Esophagus squamous epithelium (tissue), 5 donors: ENCODE data around the gene OSGIN1. TPM values are rescaled to one million over a fixed set of nuclear protein-coding genes. Genes with fewer than 3 reads are reported as not detected.

Source experiments
- DNase-seq: peaks from one replicate; lab custom pipeline; 2025; lab: John Stamatoyannopoulos, UW
- H3K27ac ChIP-seq, 4 donors: fragments of 200-600 bp; sonication (generic); one replicate each; pipeline ENCODE4 v1.5.1; 2016 to 2019; ENCODE audit warnings: mild to moderate bottlenecking in 1 of 4
- H3K27me3 ChIP-seq, 4 donors: fragments of 200-600 bp; sonication (generic); 1 replicate in 3 of 4; 2 replicates in 1 of 4; pipeline versions ENCODE4 v1.5.1 to v1.6.0; 2017 to 2021; ENCODE audit warnings: antibody characterized with exemption in 1 of 4
- H3K36me3 ChIP-seq, 3 donors: fragments of 200-600 bp; sonication (generic); one replicate each; pipeline ENCODE4 v1.5.1; 2016 to 2019
- H3K4me1 ChIP-seq, 3 donors: fragments of 200-600 bp; sonication (generic); one replicate each; pipeline ENCODE4 v1.5.1; 2017 to 2019
- H3K4me3 ChIP-seq, 4 donors: fragments of 200-600 bp; sonication (generic); 1 replicate in 3 of 4; 2 replicates in 1 of 4; pipeline ENCODE4 v1.5.1; 2016 to 2019; ENCODE audit warnings: mild to moderate bottlenecking in 2 of 4, moderate library complexity in 1 of 4
- H3K9me3 ChIP-seq, 3 donors: fragments of 200-600 bp; sonication (generic); one replicate each; pipeline ENCODE4 v1.5.1; 2016 to 2019
- POLR2A ChIP-seq, 4 donors: fragments of 450-650 bp; IDR thresholded peaks; one replicate each; pipeline ENCODE4 v1.6.1; 2017; ENCODE audit warnings: antibody characterized with exemption in 4 of 4, mild to moderate bottlenecking in 4 of 4, moderate library complexity in 3 of 4
- WGBS, 2 donors: methylation state at CpG; one replicate each; pipeline ENCODE4 v1.1.5; 2018; 5-methylcytosine and 5-hydroxymethylcytosine counted together
- intact Hi-C: fragments of 100-400 bp; cut with DNase I; formaldehyde crosslinking; loops from one replicate; pipeline ENCODE4 v1.15.0; 2022
- total RNA-seq, 4 donors: library from RNA; depleted of rRNA; stranded (reverse); fragments of >200 nt; gene quantifications; one replicate each; pipeline ENCODE4 v1.1.0, GENCODE V29; 2016
- TF ChIP-seq, protein P1 (sequence below), 6 experiments: fragments of 450-650 bp in 4 of 6; fragments of 200-600 bp in 2 of 6; sonication (generic) in 2 of 6; IDR thresholded peaks; one replicate each; pipeline ENCODE4 v1.5.1; 2016 to 2019; ENCODE audit warnings: antibody characterized with exemption in 6 of 6, mild to moderate bottlenecking in 4 of 6, moderate library complexity in 4 of 6
- donor health status: DM: yes; HTN: yes; CAD: no.

OSGIN1 gene
- total RNA-seq, 4 donors from 2014 or later, result 5.0 to 27.6 (median 11.1) TPM

DNA sequence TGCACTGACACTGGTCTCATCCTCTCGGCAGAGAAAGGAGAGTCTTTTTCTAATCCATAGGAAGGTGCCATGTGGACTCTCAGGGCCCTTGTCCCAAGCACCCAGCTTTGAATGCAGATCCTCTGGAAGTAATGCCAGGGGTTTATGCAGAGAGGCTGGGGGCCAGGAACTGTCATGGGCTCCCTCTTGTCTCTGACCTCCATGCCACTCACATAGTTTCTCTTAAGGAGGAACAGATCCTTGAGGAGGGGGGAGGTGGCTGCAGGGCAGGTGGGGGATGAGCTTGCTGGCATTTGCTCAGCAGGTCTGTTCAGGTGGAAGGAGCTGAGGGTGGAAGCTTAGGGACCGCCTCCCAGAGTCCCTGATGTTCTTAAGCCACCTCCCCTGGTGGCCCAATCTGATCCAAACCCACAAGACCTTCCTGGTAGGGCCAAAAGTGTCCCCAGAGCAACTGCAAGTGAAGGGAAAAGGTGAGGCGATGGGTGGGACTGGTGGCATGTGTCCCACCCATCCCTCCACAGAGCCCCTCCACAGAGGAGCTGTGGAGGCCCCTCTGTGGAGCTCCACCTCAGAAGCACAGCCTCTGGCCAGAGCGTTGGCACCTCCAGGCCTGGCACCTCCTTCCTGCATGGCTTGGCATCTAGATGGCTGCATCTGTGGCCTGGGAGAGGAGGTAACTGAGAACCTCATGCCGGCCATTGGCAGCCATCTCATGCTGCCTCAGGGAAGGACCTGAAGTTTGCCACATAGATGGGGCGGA, 24.2 kb downstream of the OSGIN1 start:
- Histone ChIP-seq H3K4me1 (no peaks in the 10 kb centered on the region), H3K27me3 (peaks cover 0 to 4% (median 0%) of the 10 kb centered on the region in 4 donors), H3K36me3 (no peaks in the 10 kb centered on the region), H3K9me3 (peaks cover 0 to 9% (median 0%) of the 10 kb centered on the region in 3 donors), H3K4me3 (no peak overlapping the region), H3K27ac (no peak overlapping the region)
- no peak for TF ChIP-seq POLR2A (IDR thresholded peaks at IDR 0.05)
- TF ChIP-seq, protein P1, sequence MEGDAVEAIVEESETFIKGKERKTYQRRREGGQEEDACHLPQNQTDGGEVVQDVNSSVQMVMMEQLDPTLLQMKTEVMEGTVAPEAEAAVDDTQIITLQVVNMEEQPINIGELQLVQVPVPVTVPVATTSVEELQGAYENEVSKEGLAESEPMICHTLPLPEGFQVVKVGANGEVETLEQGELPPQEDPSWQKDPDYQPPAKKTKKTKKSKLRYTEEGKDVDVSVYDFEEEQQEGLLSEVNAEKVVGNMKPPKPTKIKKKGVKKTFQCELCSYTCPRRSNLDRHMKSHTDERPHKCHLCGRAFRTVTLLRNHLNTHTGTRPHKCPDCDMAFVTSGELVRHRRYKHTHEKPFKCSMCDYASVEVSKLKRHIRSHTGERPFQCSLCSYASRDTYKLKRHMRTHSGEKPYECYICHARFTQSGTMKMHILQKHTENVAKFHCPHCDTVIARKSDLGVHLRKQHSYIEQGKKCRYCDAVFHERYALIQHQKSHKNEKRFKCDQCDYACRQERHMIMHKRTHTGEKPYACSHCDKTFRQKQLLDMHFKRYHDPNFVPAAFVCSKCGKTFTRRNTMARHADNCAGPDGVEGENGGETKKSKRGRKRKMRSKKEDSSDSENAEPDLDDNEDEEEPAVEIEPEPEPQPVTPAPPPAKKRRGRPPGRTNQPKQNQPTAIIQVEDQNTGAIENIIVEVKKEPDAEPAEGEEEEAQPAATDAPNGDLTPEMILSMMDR (IDR thresholded peaks at IDR 0.05), result no peak
- 79 to 86% methylated on average over 4 to 5 of the region's 6 CpGs for WGBS, 2 donors
- no peak for DNase-seq
- intact Hi-C loops, result no loop called here

DNA sequence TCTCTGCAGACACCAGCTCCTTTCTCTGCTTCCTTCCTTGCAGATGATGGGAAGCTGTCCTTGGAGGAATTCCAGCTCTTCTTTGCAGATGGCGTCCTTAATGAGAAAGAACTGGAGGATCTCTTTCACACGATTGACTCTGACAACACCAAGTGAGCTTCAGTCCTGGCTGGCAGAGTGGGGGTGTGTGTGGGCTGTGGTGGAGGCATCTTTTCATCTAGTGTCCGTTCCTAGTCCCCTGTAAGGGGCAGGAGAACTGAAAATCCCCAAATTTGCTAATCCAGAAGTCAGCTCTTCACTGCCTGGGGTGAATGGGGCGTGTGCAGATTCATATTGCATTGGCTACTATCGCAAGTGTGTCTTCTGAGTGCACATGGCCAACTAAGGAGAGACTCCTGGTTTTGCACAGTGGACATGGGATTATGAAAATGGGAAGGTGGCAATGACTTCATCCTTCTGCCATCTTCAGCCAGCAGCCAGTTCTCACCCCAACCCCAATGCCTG, 25.4 kb downstream of the OSGIN1 start:
- Histone ChIP-seq H3K36me3 (no peaks in the 10 kb centered on the region), H3K27me3 (peaks cover 0 to 4% (median 0%) of the 10 kb centered on the region in 4 donors), H3K4me3 (no peak overlapping the region), H3K27ac (no peak overlapping the region), H3K4me1 (no peaks in the 10 kb centered on the region), H3K9me3 (peaks cover 0 to 9% (median 0%) of the 10 kb centered on the region in 3 donors)
- DNase-seq, result no peak
- intact Hi-C loops, result no loop called here
- WGBS, 2 donors, result 80 to 100% methylated on average over 1 of the region's 5 CpGs
- TF ChIP-seq, protein P1 (IDR thresholded peaks at IDR 0.05), result no peak
- TF ChIP-seq POLR2A (IDR thresholded peaks at IDR 0.05), result no peak

DNA sequence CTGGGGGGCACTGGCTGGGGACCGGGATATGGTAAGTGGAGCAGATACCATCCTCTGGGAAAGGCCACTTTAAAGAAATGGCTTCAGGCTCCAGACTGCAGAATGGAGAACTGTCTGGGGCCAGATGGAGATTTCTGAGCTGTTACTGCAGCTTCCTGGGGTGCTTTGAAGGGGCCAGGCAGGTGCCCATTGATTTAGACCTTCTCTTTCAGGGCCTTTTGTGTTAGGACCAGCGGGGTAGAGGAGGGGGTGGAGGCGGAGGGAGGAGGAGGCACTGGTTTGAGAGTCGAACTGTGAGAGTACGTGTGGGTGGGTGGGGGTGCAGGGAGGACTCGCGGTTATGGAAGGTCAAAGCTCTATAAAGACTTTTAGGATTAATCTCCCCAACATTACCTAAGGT, 26.4 kb downstream of the OSGIN1 start:
- Histone ChIP-seq H3K9me3 (peaks cover 0 to 9% (median 0%) of the 10 kb centered on the region in 3 donors), H3K27me3 (peaks cover 0 to 4% (median 0%) of the 10 kb centered on the region in 4 donors), H3K4me3 (no peak overlapping the region), H3K36me3 (no peaks in the 10 kb centered on the region), H3K4me1 (no peaks in the 10 kb centered on the region), H3K27ac (no peak overlapping the region)
- TF ChIP-seq POLR2A (IDR thresholded peaks at IDR 0.05), result no peak
- TF ChIP-seq, protein P1 (IDR thresholded peaks at IDR 0.05), result no peak
- DNase-seq, result no peak
- WGBS, 2 donors, result 83 to 94% methylated on average over 3 to 6 of the region's 7 CpGs
- intact Hi-C loops, result no loop called here

DNA sequence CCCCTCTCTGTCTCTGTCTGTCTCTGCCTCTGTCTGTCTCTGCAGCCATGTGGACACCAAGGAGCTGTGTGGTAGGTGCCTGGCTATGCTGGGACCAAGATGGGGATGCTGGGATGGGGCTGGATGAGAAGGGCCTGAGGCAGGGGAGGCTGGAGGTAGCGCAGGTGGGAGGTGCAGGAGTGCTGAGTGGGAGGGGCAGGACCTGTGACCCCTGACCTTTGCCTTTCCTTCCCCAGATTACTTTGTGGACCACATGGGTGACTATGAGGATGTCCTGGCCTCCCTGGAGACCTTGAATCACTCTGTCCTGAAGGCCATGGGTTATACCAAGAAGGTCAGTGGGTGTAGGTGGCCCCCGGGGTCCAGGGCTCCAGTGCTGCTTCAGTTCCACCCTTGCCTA, 27.8 kb downstream of the OSGIN1 start:
- H3K36me3 ChIP-seq, result no peaks in the 10 kb centered on the region
- H3K27ac ChIP-seq, result no peak overlapping the region
- no CpG with 5 or more reads among the region's 2 CpGs for WGBS, 2 donors
- H3K4me1 ChIP-seq, result no peaks in the 10 kb centered on the region
- TF ChIP-seq POLR2A (IDR thresholded peaks at IDR 0.05), result no peak
- peaks cover 0 to 3% (median 0%) of the 10 kb centered on the region in 4 donors for H3K27me3 ChIP-seq
- intact Hi-C loops, result no loop called here
- no peak overlapping the region for H3K4me3 ChIP-seq
- DNase-seq, result no peak
- peaks cover 0 to 9% (median 0%) of the 10 kb centered on the region in 3 donors for H3K9me3 ChIP-seq

DNA sequence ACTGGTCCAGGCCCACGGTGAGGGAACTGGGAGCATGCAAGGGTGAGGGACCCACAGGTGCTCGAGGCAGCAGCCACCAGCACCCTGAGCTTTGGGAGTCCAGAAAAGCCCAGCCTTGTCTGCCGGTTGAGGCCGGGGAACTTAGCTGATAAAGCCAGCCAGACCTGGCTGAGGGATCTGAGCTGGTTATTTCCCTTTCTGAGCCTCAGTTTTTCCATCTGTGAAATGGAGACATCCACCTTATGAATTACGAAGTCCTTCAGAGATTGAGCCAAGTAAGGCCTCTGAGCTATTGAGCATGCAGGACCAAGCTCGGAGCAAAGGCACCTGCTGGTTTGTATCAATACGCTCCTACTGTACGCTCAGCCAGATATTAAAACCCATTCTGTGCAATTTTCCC, 28.8 kb downstream of the OSGIN1 start:
- TF ChIP-seq POLR2A (IDR thresholded peaks at IDR 0.05), result no peak
- TF ChIP-seq, protein P1 (IDR thresholded peaks at IDR 0.05), result no peak
- Histone ChIP-seq H3K27ac (no peak overlapping the region), H3K9me3 (peaks cover 0 to 9% (median 0%) of the 10 kb centered on the region in 3 donors), H3K36me3 (no peaks in the 10 kb centered on the region), H3K27me3 (peaks cover 0 to 11% (median 0%) of the 10 kb centered on the region in 4 donors), H3K4me1 (no peaks in the 10 kb centered on the region), H3K4me3 (no peak overlapping the region)
- intact Hi-C loops, result no loop called here
- 89 to 98% methylated on average over 6 to 7 of the region's 8 CpGs for WGBS, 2 donors
- DNase-seq, result no peak
